Fibroblast of lung (primary cell): ENCODE data around the gene KLHL26. TPM values are rescaled to one million over a fixed set of nuclear protein-coding genes. Genes with fewer than 3 reads are reported as not detected.

ENCODE experiments used
- DNase-seq, 2 donors: peaks; one replicate each; pipeline versions ENCODE4 v3.0.0 to v3.0.0-alpha.2; 2010; ENCODE audit warnings: low read depth in 2 of 2
- H2AFZ ChIP-seq: 2 replicates; pipeline ENCODE4 v1.5.1; 2012; ENCODE audit warnings: low read length, control low read depth, inconsistent platforms
- H3K27ac ChIP-seq: 2 replicates; pipeline ENCODE4 v1.5.1; 2011; ENCODE audit warnings: low read length, control low read depth; ENCODE audit not compliant: insufficient read depth
- H3K27me3 ChIP-seq: 2 replicates; pipeline ENCODE4 v1.5.1; 2011; ENCODE audit warnings: mild to moderate bottlenecking, low read length; ENCODE audit not compliant: control insufficient read depth, insufficient read depth
- H3K36me3 ChIP-seq: 2 replicates; pipeline ENCODE4 v1.5.1; 2011; ENCODE audit warnings: low read length; ENCODE audit not compliant: control insufficient read depth, insufficient read depth
- H3K4me1 ChIP-seq: 2 replicates; pipeline ENCODE4 v1.5.1; 2011; ENCODE audit warnings: low read length; ENCODE audit not compliant: control insufficient read depth, insufficient read depth; ENCODE audit errors: extremely low read depth
- H3K4me2 ChIP-seq: 2 replicates; pipeline ENCODE4 v1.5.1; 2011; ENCODE audit warnings: low read length, control low read depth; ENCODE audit not compliant: insufficient read depth; ENCODE audit errors: extremely low read depth
- H3K4me3 ChIP-seq, 4 experiments: fragments of 200-600 bp in 1 of 4; sonication (generic) in 1 of 4; replicated peaks in 1 of 4; 2 replicates each; pipeline ENCODE4 v1.5.1; 2011 to 2016; ENCODE audit warnings: low read length in 4 of 4, low read depth in 3 of 4, mild to moderate bottlenecking in 3 of 4, control low read depth in 2 of 4, inconsistent platforms in 1 of 4, mixed read lengths in 1 of 4; ENCODE audit not compliant: insufficient read depth in 1 of 4; ENCODE audit errors: control extremely low read depth in 1 of 4
- H3K79me2 ChIP-seq: 2 replicates; pipeline ENCODE4 v1.5.1; 2012; ENCODE audit warnings: mild to moderate bottlenecking, low read length, inconsistent platforms; ENCODE audit not compliant: control insufficient read depth, insufficient read depth
- H3K9ac ChIP-seq: 2 replicates; pipeline ENCODE4 v1.5.1; 2011; ENCODE audit warnings: mild to moderate bottlenecking, low read length, control low read depth; ENCODE audit not compliant: insufficient read depth
- H3K9me3 ChIP-seq: 2 replicates; pipeline ENCODE4 v1.5.1; 2012; ENCODE audit warnings: low read depth, low read length; ENCODE audit not compliant: control insufficient read depth, insufficient read depth
- H4K20me1 ChIP-seq: 2 replicates; pipeline ENCODE4 v1.5.1; 2011; ENCODE audit warnings: low read length; ENCODE audit not compliant: control insufficient read depth, insufficient read depth; ENCODE audit errors: extremely low read depth
- CTCF ChIP-seq, 2 donors: IDR thresholded peaks in 1 of 2; conservative IDR thresholded peaks in 1 of 2; 1 replicate in 1 of 2; 2 replicates in 1 of 2; pipeline ENCODE4 v1.5.1; 2011 to 2012; ENCODE audit warnings: low read length in 2 of 2, control low read depth in 1 of 2, inconsistent platforms in 1 of 2, low read depth in 1 of 2, mild to moderate bottlenecking in 1 of 2
- EZH2 ChIP-seq: IDR thresholded peaks from 2 replicates; pipeline ENCODE4 v1.5.1; 2012; ENCODE audit warnings: low read length, control low read depth, mild to moderate bottlenecking; ENCODE audit errors: missing control alignments
- polyA plus RNA-seq, 2 donors: library from polyadenylated mRNA; depleted of rRNA in 1 of 2; stranded (reverse) in 1 of 2; unstranded in 1 of 2; fragments of >200 nt; gene quantifications; 2 replicates each; pipeline ENCODE4 v1.2.1, GENCODE V29; 2011 to 2012; ENCODE audit warnings: missing spikeins in 1 of 2
- total RNA-seq: library from RNA; depleted of rRNA; stranded (reverse); fragments of >200 nt; gene quantifications from 2 replicates; pipeline ENCODE4 v1.2.1, GENCODE V29; 2014

Gene KLHL26
- total and polyA plus RNA-seq, 2 donors (not counting 1 experiment from before 2014, with no cell fraction given): 1.4 to 3.5 TPM

DNA sequence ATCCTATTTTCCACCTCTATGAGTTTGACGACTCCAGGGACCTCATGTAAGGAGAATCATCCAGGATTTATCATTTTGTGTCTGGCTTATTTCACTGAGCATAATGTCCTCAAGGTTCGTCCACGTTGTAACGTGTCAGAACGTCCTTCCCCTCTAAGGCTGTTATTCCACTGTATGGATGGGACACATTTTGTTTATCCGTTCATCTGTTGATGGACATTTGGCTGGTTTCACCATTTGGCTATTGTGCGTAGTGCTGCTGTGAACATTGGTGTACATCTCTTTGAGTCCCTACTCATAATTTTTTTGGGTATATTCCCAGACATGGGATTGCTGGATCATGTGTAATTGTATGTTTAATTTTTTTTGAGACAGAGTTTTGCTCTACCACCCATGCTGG is 68.1 kb downstream of the KLHL26 start:
- Histone ChIP-seq H3K79me2 (no peaks in the 10 kb centered on the region), H3K9me3 (no peaks in the 10 kb centered on the region), H3K27ac (no peak overlapping the region), H3K36me3 (no peaks in the 10 kb centered on the region), H4K20me1 (no peaks in the 10 kb centered on the region), H3K27me3 (no peaks in the 10 kb centered on the region), H3K9ac (no peak overlapping the region), H3K4me1 (peaks cover 5% of the 10 kb centered on the region), H3K4me3 (no peak overlapping the region), H2AFZ (no peak overlapping the region), H3K4me2 (no peak overlapping the region)
- no peak for DNase-seq
- TF ChIP-seq CTCF (conservative IDR thresholded peaks at IDR 0.05 in 1 of 2, IDR thresholded peaks at IDR 0.05 in 1 of 2; ENCODE audit: low read depth in 1 of 2, low read length in 2 of 2) (no peak), EZH2 (no peak)

- H4K20me1 ChIP-seq: no peaks in the 10 kb centered on the region
Observed at GRCh38 chr19:18708452-18709231, 71.8 kb downstream of the KLHL26 start.

GRCh38 chr19:18709546-18709945 is 72.7 kb downstream of the KLHL26 start:
- Histone ChIP-seq H3K27ac (no peak overlapping the region), H2AFZ (no peak overlapping the region), H3K79me2 (no peaks in the 10 kb centered on the region), H3K9me3 (no peaks in the 10 kb centered on the region), H3K4me2 (no peak overlapping the region), H3K36me3 (no peaks in the 10 kb centered on the region), H3K27me3 (no peaks in the 10 kb centered on the region), H3K4me3 (no peak overlapping the region), H3K4me1 (peaks cover 2% of the 10 kb centered on the region), H4K20me1 (no peaks in the 10 kb centered on the region), H3K9ac (no peak overlapping the region)
- DNase-seq: no peak
- TF ChIP-seq EZH2 (no peak), CTCF (conservative IDR thresholded peaks at IDR 0.05 in 1 of 2, IDR thresholded peaks at IDR 0.05 in 1 of 2; ENCODE audit: low read depth in 1 of 2, low read length in 2 of 2) (no peak)

More at GRCh38 chr19:18708452-18709231, 71.8 kb downstream of the KLHL26 start:
- H3K9ac ChIP-seq: no peak overlapping the region
- no peaks in the 10 kb centered on the region for H3K79me2 ChIP-seq
- no peak overlapping the region for H3K4me3 ChIP-seq
- no peaks in the 10 kb centered on the region for H3K9me3 ChIP-seq
- no peak overlapping the region for H2AFZ ChIP-seq
- DNase-seq: no peak
- no peak overlapping the region for H3K4me2 ChIP-seq
- H3K36me3 ChIP-seq: no peaks in the 10 kb centered on the region
- H3K27ac ChIP-seq: no peak overlapping the region
- TF ChIP-seq CTCF (conservative IDR thresholded peaks at IDR 0.05 in 1 of 2, IDR thresholded peaks at IDR 0.05 in 1 of 2; ENCODE audit: low read depth in 1 of 2, low read length in 2 of 2) (no peak), EZH2 (no peak)
- H3K4me1 ChIP-seq: peaks cover 2% of the 10 kb centered on the region
- H3K27me3 ChIP-seq: no peaks in the 10 kb centered on the region
